Neural progenitor cell (in vitro differentiated cells): Measurements from ENCODE around the gene ARHGAP26. TPM values are rescaled to one million over a fixed set of nuclear protein-coding genes. Genes with fewer than 3 reads are reported as not detected.

Source experiments
- DNase-seq: peaks from one replicate; pipeline ENCODE4 v3.0.0-alpha.2; 2016; ENCODE audit warnings: low spot score
- H2AFZ ChIP-seq: fragments of 200-600 bp; sonication (generic); replicated peaks from 2 replicates; pipeline ENCODE4 v1.6.1; 2016; ENCODE audit warnings: antibody characterized with exemption
- H3F3A ChIP-seq: fragments of 200-600 bp; sonication (generic); 2 replicates; pipeline ENCODE4 v1.6.1; 2016; ENCODE audit warnings: antibody characterized with exemption, low read depth
- H3K27ac ChIP-seq: fragments of 200-600 bp; sonication (generic); 2 replicates; pipeline ENCODE4 v1.5.1; 2016; ENCODE audit warnings: mild to moderate bottlenecking
- H3K27me3 ChIP-seq: fragments of 200-600 bp; sonication (generic); 2 replicates; pipeline ENCODE4 v1.6.1; 2016; ENCODE audit warnings: mild to moderate bottlenecking, moderate library complexity
- H3K36me3 ChIP-seq: fragments of 200-600 bp; sonication (generic); 2 replicates; pipeline ENCODE4 v1.5.1; 2016
- H3K4me1 ChIP-seq: fragments of 200-600 bp; sonication (generic); 2 replicates; pipeline ENCODE4 v1.6.1; 2016; ENCODE audit warnings: mixed run types
- H3K4me2 ChIP-seq: fragments of 200-600 bp; sonication (generic); 2 replicates; pipeline ENCODE4 v1.6.1; 2016
- H3K4me3 ChIP-seq: fragments of 200-600 bp; sonication (generic); 2 replicates; pipeline ENCODE4 v1.5.1; 2016
- H3K79me2 ChIP-seq: fragments of 200-600 bp; sonication (generic); 2 replicates; pipeline ENCODE4 v1.6.1; 2016; ENCODE audit warnings: low read depth
- H3K9ac ChIP-seq: fragments of 200-600 bp; sonication (generic); 2 replicates; pipeline ENCODE4 v1.6.1; 2016
- H3K9me3 ChIP-seq: fragments of 200-600 bp; sonication (generic); 2 replicates; pipeline ENCODE4 v1.5.1; 2016; ENCODE audit warnings: low read depth
- H4K20me1 ChIP-seq: fragments of 200-600 bp; sonication (generic); 2 replicates; pipeline ENCODE4 v1.6.1; 2016; ENCODE audit warnings: low read depth
- H3K27ac Mint-ChIP-seq: 3 replicates; pipeline ENCODE4 v1.8.0; 2021; ENCODE audit warnings: mixed read lengths
- H3K27me3 Mint-ChIP-seq: 2 replicates; pipeline ENCODE4 v1.8.0; 2022; ENCODE audit warnings: low read depth, mild to moderate bottlenecking, inconsistent platforms, moderate library complexity, mixed read lengths; ENCODE audit not compliant: insufficient read depth
- H3K36me3 Mint-ChIP-seq: 3 replicates; pipeline ENCODE4 v1.8.0; 2021; ENCODE audit warnings: mixed read lengths
- H3K4me1 Mint-ChIP-seq: 3 replicates; pipeline ENCODE4 v1.8.0; 2021; ENCODE audit warnings: mixed read lengths
- H3K4me3 Mint-ChIP-seq: 3 replicates; pipeline ENCODE4 v1.8.0; 2021; ENCODE audit warnings: mild to moderate bottlenecking, moderate library complexity, mixed read lengths
- H3K9me3 Mint-ChIP-seq: 3 replicates; pipeline ENCODE4 v1.8.0; 2020; ENCODE audit warnings: mixed read lengths
- EZH2 ChIP-seq: fragments of 200-600 bp; sonication (generic); IDR thresholded peaks from 2 replicates; pipeline ENCODE4 v1.6.1; 2017; ENCODE audit warnings: antibody characterized with exemption, mild to moderate bottlenecking, moderate library complexity
- EZH2phosphoT487 ChIP-seq: fragments of 200-600 bp; sonication (generic); IDR thresholded peaks from 2 replicates; pipeline ENCODE4 v1.6.1; 2017; ENCODE audit warnings: antibody characterized with exemption
- total RNA-seq: library from RNA; depleted of rRNA; stranded (reverse); fragments of >200 nt; gene quantifications from 2 replicates; pipeline ENCODE4 v1.2.3, GENCODE V29; 2015; ENCODE audit warnings: low replicate concordance
- TF ChIP-seq, protein P1 (sequence below): fragments of 200-600 bp; sonication (generic); IDR thresholded peaks from 2 replicates; pipeline ENCODE4 v1.5.1; 2017; ENCODE audit warnings: antibody characterized with exemption, mild to moderate bottlenecking

ARHGAP26 gene
- total RNA-seq, 1 donor from 2014 or later = 7.0 TPM

DNA sequence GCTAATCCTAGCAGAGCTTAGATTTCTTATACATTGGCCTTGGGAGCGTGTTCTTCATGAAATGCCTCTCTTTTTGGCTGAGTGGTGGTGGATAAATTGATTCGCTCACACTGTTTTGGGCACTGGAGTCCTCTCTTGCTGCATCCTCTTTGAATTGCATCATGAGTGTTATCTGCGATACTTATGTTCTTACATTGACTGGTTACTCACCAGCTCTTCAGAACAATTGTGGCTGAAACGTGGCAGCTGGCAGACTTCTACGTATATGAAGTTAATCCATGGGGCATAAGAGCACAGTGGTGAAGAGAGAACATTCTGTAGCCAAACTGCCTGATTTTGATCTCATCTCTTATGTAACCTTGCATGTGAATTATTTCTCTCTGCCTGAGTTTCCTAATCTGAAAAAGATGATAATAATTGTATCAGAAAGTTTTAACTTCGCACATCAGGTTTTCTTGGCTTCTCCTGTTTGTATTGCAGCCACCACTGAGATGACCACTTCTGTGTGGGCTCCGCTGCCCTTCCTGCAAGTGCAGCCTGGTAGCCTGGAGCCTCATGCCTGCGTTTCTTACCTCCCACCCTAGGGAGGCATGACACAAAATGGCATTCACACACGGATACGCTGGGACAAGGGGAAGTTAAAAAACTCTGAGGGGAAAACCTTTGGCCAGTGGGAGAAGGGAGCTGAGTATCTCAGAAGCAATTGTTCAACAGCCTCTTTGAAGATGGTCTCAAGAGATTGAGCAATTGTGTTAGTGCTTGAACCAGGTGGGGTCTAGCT, 295.2 kb downstream of the ARHGAP26 start:
- TF ChIP-seq EZH2phosphoT487 = no peak
- TF ChIP-seq, protein P1, sequence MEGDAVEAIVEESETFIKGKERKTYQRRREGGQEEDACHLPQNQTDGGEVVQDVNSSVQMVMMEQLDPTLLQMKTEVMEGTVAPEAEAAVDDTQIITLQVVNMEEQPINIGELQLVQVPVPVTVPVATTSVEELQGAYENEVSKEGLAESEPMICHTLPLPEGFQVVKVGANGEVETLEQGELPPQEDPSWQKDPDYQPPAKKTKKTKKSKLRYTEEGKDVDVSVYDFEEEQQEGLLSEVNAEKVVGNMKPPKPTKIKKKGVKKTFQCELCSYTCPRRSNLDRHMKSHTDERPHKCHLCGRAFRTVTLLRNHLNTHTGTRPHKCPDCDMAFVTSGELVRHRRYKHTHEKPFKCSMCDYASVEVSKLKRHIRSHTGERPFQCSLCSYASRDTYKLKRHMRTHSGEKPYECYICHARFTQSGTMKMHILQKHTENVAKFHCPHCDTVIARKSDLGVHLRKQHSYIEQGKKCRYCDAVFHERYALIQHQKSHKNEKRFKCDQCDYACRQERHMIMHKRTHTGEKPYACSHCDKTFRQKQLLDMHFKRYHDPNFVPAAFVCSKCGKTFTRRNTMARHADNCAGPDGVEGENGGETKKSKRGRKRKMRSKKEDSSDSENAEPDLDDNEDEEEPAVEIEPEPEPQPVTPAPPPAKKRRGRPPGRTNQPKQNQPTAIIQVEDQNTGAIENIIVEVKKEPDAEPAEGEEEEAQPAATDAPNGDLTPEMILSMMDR = no peak
- no peak for TF ChIP-seq EZH2
- Mint-ChIP-seq H3K4me1 (peaks cover 22% of the 10 kb centered on the region), H3K27ac (no peak overlapping the region), H3K27me3 (peaks cover 4% of the 10 kb centered on the region), H3K4me3 (no peak overlapping the region), H3K36me3 (peaks cover 4% of the 10 kb centered on the region), H3K9me3 (peaks cover 2% of the 10 kb centered on the region)
- Histone ChIP-seq H3F3A (no peaks in the 10 kb centered on the region), H3K4me3 (no peak overlapping the region), H3K9ac (no peak overlapping the region), H3K27ac (no peak overlapping the region), H3K4me1 (no peaks in the 10 kb centered on the region), H3K36me3 (no peaks in the 10 kb centered on the region), H2AFZ (no peak overlapping the region), H3K79me2 (no peaks in the 10 kb centered on the region), H4K20me1 (no peaks in the 10 kb centered on the region), H3K9me3 (no peaks in the 10 kb centered on the region), H3K27me3 (no peaks in the 10 kb centered on the region), H3K4me2 (no peak overlapping the region)
- DNase-seq = no peak

DNA sequence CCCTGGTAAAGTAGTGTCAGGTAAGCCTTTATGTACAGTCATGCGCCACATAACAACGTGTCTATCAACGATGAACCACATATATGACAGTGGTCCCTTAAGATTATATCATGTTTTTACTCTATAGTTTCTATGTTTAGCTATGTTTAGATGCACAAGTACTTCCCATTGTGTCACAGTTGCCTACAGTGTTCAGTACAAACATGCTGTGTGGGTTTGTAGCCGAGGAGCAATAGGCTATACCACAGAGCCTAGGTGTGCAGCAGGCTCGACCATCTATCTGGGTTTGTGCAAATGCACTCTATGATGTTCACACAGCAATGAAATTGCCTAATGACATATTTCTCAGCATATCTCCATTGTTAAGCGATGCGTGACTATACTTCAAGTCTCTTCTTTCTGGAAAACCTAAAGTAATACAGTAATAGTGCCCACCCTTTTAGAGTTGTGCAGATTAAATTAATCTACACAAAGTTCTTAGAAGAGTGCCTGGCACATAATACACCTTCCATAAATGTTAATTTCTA, 295.9 kb downstream of the ARHGAP26 start:
- Histone ChIP-seq H3K27ac (no peak overlapping the region), H3K36me3 (no peaks in the 10 kb centered on the region), H2AFZ (no peak overlapping the region), H3F3A (no peaks in the 10 kb centered on the region), H3K4me3 (no peak overlapping the region), H3K4me2 (no peak overlapping the region), H3K79me2 (no peaks in the 10 kb centered on the region), H3K9me3 (no peaks in the 10 kb centered on the region), H3K4me1 (no peaks in the 10 kb centered on the region), H4K20me1 (no peaks in the 10 kb centered on the region), H3K9ac (no peak overlapping the region), H3K27me3 (no peaks in the 10 kb centered on the region)
- no peak overlapping the region for H3K27ac Mint-ChIP-seq
- H3K4me1 Mint-ChIP-seq = peaks cover 22% of the 10 kb centered on the region
- H3K4me3 Mint-ChIP-seq = no peak overlapping the region
- H3K27me3 Mint-ChIP-seq = peaks cover 4% of the 10 kb centered on the region
- no peak for DNase-seq
- TF ChIP-seq, protein P1 = no peak
- TF ChIP-seq EZH2phosphoT487 (no peak), EZH2 (no peak)
- H3K9me3 Mint-ChIP-seq = peaks cover 2% of the 10 kb centered on the region
- H3K36me3 Mint-ChIP-seq = peaks cover 8% of the 10 kb centered on the region

DNA sequence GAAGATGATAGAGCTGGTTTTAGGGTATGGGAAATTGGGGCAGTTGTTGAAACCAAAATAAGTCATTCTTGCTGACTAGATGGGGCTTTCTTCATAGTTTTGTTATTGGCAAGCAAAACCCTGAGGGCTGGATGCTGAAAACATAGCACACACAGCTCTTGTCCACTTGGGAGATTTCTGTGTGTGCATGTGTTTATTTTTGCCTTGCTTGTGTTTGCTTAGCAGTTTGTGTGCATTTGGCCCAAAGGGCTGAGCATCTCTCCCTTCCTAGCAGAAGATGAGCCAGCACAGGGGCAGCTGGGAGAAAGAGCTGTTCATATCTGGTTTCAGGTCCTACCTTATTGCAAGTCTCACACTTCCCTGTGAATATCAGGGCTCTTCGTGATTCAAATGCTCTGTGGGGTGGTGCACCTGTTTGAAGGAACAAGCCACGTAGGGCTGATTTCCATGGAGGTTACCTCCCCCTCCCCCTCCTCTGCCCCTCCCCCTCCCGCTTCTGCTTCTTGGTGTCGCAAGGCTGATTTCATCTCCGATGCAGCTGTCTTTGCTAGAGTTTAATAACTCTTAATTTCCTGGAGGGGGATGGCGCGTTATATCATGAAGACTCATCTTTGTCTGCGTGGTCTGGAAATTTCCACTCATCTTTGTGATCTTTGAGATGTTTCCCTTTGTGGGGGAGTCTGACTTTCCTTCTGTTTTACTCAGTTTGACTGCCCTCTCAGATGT, 296.5 kb downstream of the ARHGAP26 start:
- H3K27ac Mint-ChIP-seq = no peak overlapping the region
- Histone ChIP-seq H3K27ac (no peak overlapping the region), H3K27me3 (no peaks in the 10 kb centered on the region), H4K20me1 (no peaks in the 10 kb centered on the region), H3F3A (no peaks in the 10 kb centered on the region), H3K9ac (no peak overlapping the region), H3K4me1 (no peaks in the 10 kb centered on the region), H3K36me3 (no peaks in the 10 kb centered on the region), H3K79me2 (no peaks in the 10 kb centered on the region), H3K4me2 (no peak overlapping the region), H3K9me3 (no peaks in the 10 kb centered on the region), H2AFZ (no peak overlapping the region), H3K4me3 (no peak overlapping the region)
- H3K27me3 Mint-ChIP-seq = peaks cover 4% of the 10 kb centered on the region
- no peak overlapping the region for H3K4me3 Mint-ChIP-seq
- no peak for TF ChIP-seq EZH2
- no peak for TF ChIP-seq EZH2phosphoT487
- TF ChIP-seq, protein P1 = no peak
- peaks cover 9% of the 10 kb centered on the region for H3K36me3 Mint-ChIP-seq
- DNase-seq = no peak
- H3K4me1 Mint-ChIP-seq = peaks cover 22% of the 10 kb centered on the region
- peaks cover 4% of the 10 kb centered on the region for H3K9me3 Mint-ChIP-seq
